NT2/D1 (cell line): ENCODE measurements around the gene GLIS2.

Experiments
- DNase-seq: peaks from one replicate; pipeline ENCODE4 v3.0.0-alpha.2; 2011; ENCODE audit warnings: low read depth, low spot score
- H3K27me3 ChIP-seq: 2 replicates; pipeline ENCODE4 v1.6.0; 2011; ENCODE audit warnings: mild to moderate bottlenecking; ENCODE audit not compliant: insufficient read length, insufficient read depth
- H3K36me3 ChIP-seq: 2 replicates; pipeline ENCODE4 v1.6.1; 2011; ENCODE audit warnings: mild to moderate bottlenecking, low read length, mixed read lengths; ENCODE audit not compliant: insufficient read depth, insufficient read length
- H3K4me1 ChIP-seq: 2 replicates; pipeline ENCODE4 v1.5.1; 2011; ENCODE audit not compliant: insufficient read depth, insufficient read length
- H3K4me3 ChIP-seq: 2 replicates; pipeline ENCODE4 v1.5.1; 2011; ENCODE audit warnings: low read depth; ENCODE audit not compliant: insufficient read length
- H3K9ac ChIP-seq: 2 replicates; pipeline ENCODE4 v1.6.0; 2011; ENCODE audit warnings: low read depth; ENCODE audit not compliant: insufficient read length
- H3K9me3 ChIP-seq: 2 replicates; pipeline ENCODE4 v1.5.1; 2011; ENCODE audit warnings: mild to moderate bottlenecking, low read length; ENCODE audit not compliant: insufficient read depth
- SUZ12 ChIP-seq: IDR thresholded peaks from 2 replicates; pipeline ENCODE4 v1.6.1; 2011; ENCODE audit not compliant: insufficient read length, insufficient read depth; ENCODE audit errors: extremely low read depth
- YY1 ChIP-seq: IDR thresholded peaks from 2 replicates; pipeline ENCODE4 v1.6.1; 2011; ENCODE audit not compliant: insufficient read length, insufficient read depth
- ZNF274 ChIP-seq: IDR thresholded peaks from 2 replicates; pipeline ENCODE4 v1.6.1; 2011; ENCODE audit warnings: mild to moderate bottlenecking, low read depth, low read length

GLIS2 gene

GRCh38 chr16:4323845-4324488 is 8.1 kb downstream of the GLIS2 start:
- H3K9me3 ChIP-seq: no peaks in the 10 kb centered on the region
- H3K4me1 ChIP-seq: peaks cover 30% of the 10 kb centered on the region
- no peaks in the 10 kb centered on the region for H3K27me3 ChIP-seq
- H3K36me3 ChIP-seq: no peaks in the 10 kb centered on the region
- TF ChIP-seq ZNF274 (no peak), SUZ12 (no peak), YY1 (no peak)
- H3K9ac ChIP-seq: peak overlapping the region; percentile 53
- H3K4me3 ChIP-seq: no peak overlapping the region
- no peak for DNase-seq

GRCh38 chr16:4324492-4325252 is 8.8 kb downstream of the GLIS2 start:
- Histone ChIP-seq H3K27me3 (no peaks in the 10 kb centered on the region), H3K4me1 (peaks cover 24% of the 10 kb centered on the region), H3K4me3 (no peak overlapping the region), H3K9ac (no peak overlapping the region), H3K9me3 (no peaks in the 10 kb centered on the region), H3K36me3 (no peaks in the 10 kb centered on the region)
- TF ChIP-seq ZNF274: no peak
- DNase-seq: no peak

- no peaks in the 10 kb centered on the region for H3K27me3 ChIP-seq
- no peak overlapping the region for H3K9ac ChIP-seq
- H3K4me1 ChIP-seq: peaks cover 20% of the 10 kb centered on the region
- TF ChIP-seq SUZ12 (no peak), ZNF274 (no peak), YY1 (no peak)
- no peaks in the 10 kb centered on the region for H3K9me3 ChIP-seq
- DNase-seq: no peak
- no peaks in the 10 kb centered on the region for H3K36me3 ChIP-seq
- no peak overlapping the region for H3K4me3 ChIP-seq
Measured at GRCh38 chr16:4325253-4325758, 9.4 kb downstream of the GLIS2 start.

- peak overlapping the region; percentile 83 for H3K9ac ChIP-seq
- H3K9me3 ChIP-seq: no peaks in the 10 kb centered on the region
- DNase-seq: no peak
- H3K27me3 ChIP-seq: no peaks in the 10 kb centered on the region
- peaks cover 22% of the 10 kb centered on the region for H3K4me1 ChIP-seq
- peaks cover 5% of the 10 kb centered on the region for H3K36me3 ChIP-seq
- H3K4me3 ChIP-seq: peak overlapping the region; percentile 58
- TF ChIP-seq ZNF274 (no peak), YY1 (no peak), SUZ12 (no peak)
Measured at GRCh38 chr16:4327386-4328045, 11.6 kb downstream of the GLIS2 start.

GRCh38 chr16:4328046-4328781 is 12.3 kb downstream of the GLIS2 start:
- DNase-seq: no peak
- Histone ChIP-seq H3K4me1 (peaks cover 22% of the 10 kb centered on the region), H3K27me3 (no peaks in the 10 kb centered on the region), H3K9ac (peak overlapping the region; percentile 83), H3K36me3 (peaks cover 12% of the 10 kb centered on the region), H3K9me3 (no peaks in the 10 kb centered on the region), H3K4me3 (peak overlapping the region; percentile 58)
- TF ChIP-seq YY1: no peak
- no peak for TF ChIP-seq ZNF274
- TF ChIP-seq SUZ12: no peak

GRCh38 chr16:4328782-4329775 is 13.2 kb downstream of the GLIS2 start:
- Histone ChIP-seq H3K27me3 (no peaks in the 10 kb centered on the region), H3K4me3 (no peak overlapping the region), H3K9ac (peak overlapping the region; percentile 83), H3K9me3 (no peaks in the 10 kb centered on the region), H3K36me3 (peaks cover 18% of the 10 kb centered on the region), H3K4me1 (peaks cover 17% of the 10 kb centered on the region)
- DNase-seq: no peak
- no peak for TF ChIP-seq ZNF274
- TF ChIP-seq SUZ12: no peak
- no peak for TF ChIP-seq YY1
